RWPE2 (cell line): Measurements from ENCODE around the gene TTLL6.

Experiments used
- ATAC-seq: fragments of 200-7000 bp; cut with Tn5 transposase; 3 replicates; pipeline ENCODE4 v1.9.1; 2021; ENCODE audit warnings: low read depth
- DNase-seq: peaks from one replicate; pipeline ENCODE4 v3.0.0-alpha.2; 2020; ENCODE audit warnings: low spot score
- H3K27ac ChIP-seq: fragments of 450-650 bp; 2 replicates; pipeline ENCODE4 v1.5.1; 2017; ENCODE audit warnings: mild to moderate bottlenecking; ENCODE audit not compliant: poor library complexity, severe bottlenecking
- H3K27me3 ChIP-seq: fragments of 250-450 bp; sonication (Bioruptor Pico); 2 replicates; pipeline ENCODE4 v1.5.1; 2021; ENCODE audit warnings: mild to moderate bottlenecking, moderate library complexity; ENCODE audit not compliant: insufficient read depth, poor library complexity, severe bottlenecking
- H3K36me3 ChIP-seq: fragments of 250-450 bp; sonication (Bioruptor Pico); 2 replicates; pipeline ENCODE4 v1.5.1; 2020; ENCODE audit warnings: low read depth, mild to moderate bottlenecking, moderate library complexity
- H3K4me1 ChIP-seq: fragments of 250-450 bp; sonication (Bioruptor Pico); 2 replicates; pipeline ENCODE4 v1.5.1; 2021; ENCODE audit warnings: mild to moderate bottlenecking, moderate library complexity; ENCODE audit not compliant: insufficient read depth, poor library complexity, severe bottlenecking
- H3K4me3 ChIP-seq: fragments of 250-450 bp; sonication (Bioruptor Pico); 2 replicates; pipeline ENCODE4 v1.5.1; 2021; ENCODE audit warnings: mild to moderate bottlenecking, moderate library complexity; ENCODE audit not compliant: severe bottlenecking
- H3K9me3 ChIP-seq: fragments of 250-450 bp; sonication (Bioruptor Pico); 2 replicates; pipeline ENCODE4 v1.5.1; 2021; ENCODE audit warnings: mild to moderate bottlenecking, moderate library complexity; ENCODE audit not compliant: severe bottlenecking
- TF ChIP-seq, protein P1 (sequence below): fragments of 450-650 bp; IDR thresholded peaks from one replicate; pipeline ENCODE4 v1.5.1; 2017; ENCODE audit warnings: mild to moderate bottlenecking, moderate library complexity; ENCODE audit not compliant: poor library complexity, severe bottlenecking

The TTLL6 gene

DNA sequence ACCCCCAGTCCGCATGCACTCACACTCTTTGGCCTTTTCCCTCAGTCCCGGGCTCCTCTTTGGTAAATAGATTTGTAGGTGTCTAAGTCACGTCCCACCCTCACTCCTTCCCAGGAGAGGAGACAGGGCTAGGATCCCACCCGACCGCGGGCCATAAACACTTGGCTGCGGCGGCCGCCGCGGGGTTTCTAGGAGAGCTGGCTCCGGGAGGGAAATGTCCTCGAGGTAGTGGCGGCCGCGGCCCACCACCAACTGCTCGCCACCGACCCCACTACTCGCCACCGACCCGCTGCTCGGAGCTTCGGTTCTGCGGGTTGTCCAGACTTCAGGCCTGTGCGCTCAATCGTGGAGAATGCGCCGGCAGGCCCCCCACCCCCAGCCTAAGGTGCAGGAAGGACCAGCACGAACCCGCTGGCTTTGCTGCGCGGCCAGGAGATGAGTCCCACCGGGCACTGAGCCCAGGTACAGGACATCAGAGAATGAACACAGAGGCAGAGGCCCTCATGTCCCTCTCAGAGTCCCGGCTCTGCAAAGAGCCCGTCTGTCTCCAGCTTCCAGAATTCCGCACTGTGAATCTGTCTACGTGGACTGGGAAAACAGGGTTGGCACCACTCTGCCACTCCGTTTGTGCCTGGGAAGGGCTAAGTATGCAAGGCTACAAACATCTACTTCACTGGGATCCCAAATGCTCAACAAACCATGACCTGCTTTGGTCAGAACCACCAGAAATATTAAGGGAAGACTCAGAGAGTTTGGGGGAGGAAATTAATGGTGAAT, 91.6 kb downstream of the TTLL6 start:
- no peaks in the 10 kb centered on the region for H3K4me1 ChIP-seq
- ATAC-seq, result no peak
- DNase-seq, result peak; percentile 64
- no peak overlapping the region for H3K27ac ChIP-seq
- TF ChIP-seq, protein P1, sequence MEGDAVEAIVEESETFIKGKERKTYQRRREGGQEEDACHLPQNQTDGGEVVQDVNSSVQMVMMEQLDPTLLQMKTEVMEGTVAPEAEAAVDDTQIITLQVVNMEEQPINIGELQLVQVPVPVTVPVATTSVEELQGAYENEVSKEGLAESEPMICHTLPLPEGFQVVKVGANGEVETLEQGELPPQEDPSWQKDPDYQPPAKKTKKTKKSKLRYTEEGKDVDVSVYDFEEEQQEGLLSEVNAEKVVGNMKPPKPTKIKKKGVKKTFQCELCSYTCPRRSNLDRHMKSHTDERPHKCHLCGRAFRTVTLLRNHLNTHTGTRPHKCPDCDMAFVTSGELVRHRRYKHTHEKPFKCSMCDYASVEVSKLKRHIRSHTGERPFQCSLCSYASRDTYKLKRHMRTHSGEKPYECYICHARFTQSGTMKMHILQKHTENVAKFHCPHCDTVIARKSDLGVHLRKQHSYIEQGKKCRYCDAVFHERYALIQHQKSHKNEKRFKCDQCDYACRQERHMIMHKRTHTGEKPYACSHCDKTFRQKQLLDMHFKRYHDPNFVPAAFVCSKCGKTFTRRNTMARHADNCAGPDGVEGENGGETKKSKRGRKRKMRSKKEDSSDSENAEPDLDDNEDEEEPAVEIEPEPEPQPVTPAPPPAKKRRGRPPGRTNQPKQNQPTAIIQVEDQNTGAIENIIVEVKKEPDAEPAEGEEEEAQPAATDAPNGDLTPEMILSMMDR, result no peak
- H3K36me3 ChIP-seq, result no peaks in the 10 kb centered on the region
- H3K9me3 ChIP-seq, result no peaks in the 10 kb centered on the region
- H3K4me3 ChIP-seq, result no peak overlapping the region
- peaks cover 99% of the 10 kb centered on the region for H3K27me3 ChIP-seq

DNA sequence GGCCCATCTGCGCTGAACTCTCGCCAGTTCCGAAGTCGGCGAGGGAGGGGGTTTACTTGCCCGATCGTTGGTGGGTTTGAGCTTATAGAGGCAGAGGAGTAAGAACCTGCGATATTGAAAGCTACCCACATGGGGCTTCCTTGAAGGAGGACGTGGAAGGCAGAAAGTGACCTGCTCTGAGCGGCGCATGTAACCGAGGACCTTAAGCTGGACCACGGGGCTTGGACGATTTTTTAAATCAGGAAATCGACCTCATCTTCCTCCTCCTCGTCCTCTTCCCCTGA, 92.1 kb downstream of the TTLL6 start:
- no peaks in the 10 kb centered on the region for H3K9me3 ChIP-seq
- no peaks in the 10 kb centered on the region for H3K4me1 ChIP-seq
- TF ChIP-seq, protein P1, result peak; percentile 2
- H3K27ac ChIP-seq, result no peak overlapping the region
- peaks cover 99% of the 10 kb centered on the region for H3K27me3 ChIP-seq
- ATAC-seq (no peak), DNase-seq (no peak)
- no peak overlapping the region for H3K4me3 ChIP-seq
- H3K36me3 ChIP-seq, result no peaks in the 10 kb centered on the region

DNA sequence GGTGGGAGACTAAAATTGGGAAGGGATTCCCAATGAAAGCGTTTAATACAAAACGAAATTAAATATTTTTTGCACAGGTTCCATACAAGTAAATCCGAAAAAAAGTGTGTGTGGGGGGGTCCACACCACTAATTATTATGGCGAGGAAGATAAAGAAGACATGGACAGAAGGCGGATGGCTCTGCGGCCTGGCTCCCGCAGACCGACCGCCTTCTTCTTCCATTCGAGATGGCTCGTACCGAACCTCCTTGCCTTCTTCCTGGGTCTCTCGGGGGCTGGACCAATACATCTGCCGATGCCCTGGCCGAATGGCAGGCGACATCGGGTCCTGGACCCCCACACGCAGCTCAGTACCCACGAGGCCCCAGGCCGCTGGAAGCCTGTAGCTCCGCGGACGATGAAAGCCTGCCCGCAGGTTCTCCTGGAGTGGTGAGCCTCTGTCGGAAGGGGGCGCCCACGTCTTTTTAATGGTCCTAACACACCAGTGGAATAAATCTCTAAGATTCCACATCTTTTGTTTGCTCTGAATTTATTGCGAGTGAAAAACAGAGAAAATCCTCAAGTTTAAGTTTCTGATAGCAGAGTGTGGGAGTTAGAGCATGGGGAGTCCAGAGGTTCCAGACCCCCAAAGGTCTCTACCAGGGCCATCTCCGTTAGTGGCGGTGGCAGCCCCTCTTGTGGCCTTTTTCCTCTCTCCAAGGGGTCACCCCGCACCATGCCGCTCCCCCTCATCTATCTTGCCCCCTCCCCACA, 92.6 kb downstream of the TTLL6 start:
- H3K36me3 ChIP-seq, result no peaks in the 10 kb centered on the region
- no peaks in the 10 kb centered on the region for H3K4me1 ChIP-seq
- no peak overlapping the region for H3K27ac ChIP-seq
- H3K27me3 ChIP-seq, result peaks cover 99% of the 10 kb centered on the region
- H3K9me3 ChIP-seq, result no peaks in the 10 kb centered on the region
- TF ChIP-seq, protein P1, result peak; percentile 86
- peak; percentile 82 for DNase-seq
- H3K4me3 ChIP-seq, result no peak overlapping the region
- ATAC-seq, result peak; percentile 78

DNA sequence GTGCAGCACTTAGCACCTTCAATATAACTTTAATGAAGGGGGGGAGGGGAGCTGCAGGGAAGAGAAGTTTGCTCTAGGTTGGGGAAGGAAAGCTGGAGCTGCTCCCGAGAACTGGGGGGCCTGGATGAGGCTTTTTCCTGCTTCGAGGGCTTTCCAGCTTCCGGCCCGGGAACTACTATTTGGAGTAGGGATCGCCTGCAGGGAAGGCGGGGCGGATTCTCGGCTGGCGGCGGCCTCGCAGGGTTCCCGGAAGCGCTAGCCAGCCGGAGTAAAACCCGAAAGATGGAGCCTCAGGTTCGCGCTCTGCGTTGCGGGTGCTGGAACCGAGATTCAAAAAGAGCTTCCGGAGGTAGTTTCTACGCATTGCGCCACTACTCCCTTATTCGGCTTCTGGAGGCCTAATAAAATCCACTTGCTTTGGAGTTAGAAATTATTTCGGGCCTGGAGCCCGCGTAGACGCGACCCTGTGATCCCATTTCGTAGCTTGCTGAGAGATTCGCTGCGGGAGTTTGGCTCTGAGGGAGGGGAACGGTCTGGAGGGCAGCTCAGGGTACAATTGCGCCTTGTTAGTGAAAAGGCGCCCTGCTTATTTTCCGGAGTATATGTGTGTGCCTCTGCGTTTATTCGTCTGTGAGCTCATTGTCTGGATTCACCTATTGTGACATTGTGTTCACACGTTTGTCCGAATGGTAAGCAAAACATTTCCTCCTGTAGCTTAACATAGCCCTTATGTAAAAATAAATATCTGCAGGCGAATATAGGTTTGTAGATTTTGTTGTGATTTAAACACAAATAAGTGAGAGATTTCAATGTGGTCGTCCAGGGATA, 93.4 kb downstream of the TTLL6 start:
- no peaks in the 10 kb centered on the region for H3K9me3 ChIP-seq
- no peak overlapping the region for H3K27ac ChIP-seq
- DNase-seq (peak; percentile 34), ATAC-seq (no peak)
- H3K4me3 ChIP-seq, result no peak overlapping the region
- H3K4me1 ChIP-seq, result no peaks in the 10 kb centered on the region
- no peaks in the 10 kb centered on the region for H3K36me3 ChIP-seq
- TF ChIP-seq, protein P1, result no peak
- peaks cover 100% of the 10 kb centered on the region for H3K27me3 ChIP-seq
